GM19468 (cell line): ENCODE data around the gene ANK2.

Experiments
- ATAC-seq: cut with Tn5 transposase; IDR thresholded peaks from one replicate; pipeline ENCODE4 v1.9.1; 2021; ENCODE audit warnings: mild to moderate bottlenecking, moderate library complexity, moderate number of reproducible peaks; ENCODE audit not compliant: unreplicated experiment; ENCODE audit errors: extremely low read depth

ANK2 gene

GRCh38 chr4:113049421-113050370 is at the start of gene ANK2:
ANK2 (plus strand) TSS chr4:113049653; CDS start chr4:113049729, 76 bp downstream.
- ATAC-seq = no peak

- ATAC-seq = no peak
Measured at GRCh38 chr4:113003841-113004240, 45.6 kb upstream of the ANK2 start.

- no peak for ATAC-seq
Measured at GRCh38 chr4:113004655-113005054, 44.8 kb upstream of the ANK2 start.

- no peak for ATAC-seq
Measured at GRCh38 chr4:113006632-113007031, 42.8 kb upstream of the ANK2 start.

- no peak for ATAC-seq
Measured at GRCh38 chr4:113007151-113007550, 42.3 kb upstream of the ANK2 start.

GRCh38 chr4:113008135-113008534 is 41.3 kb upstream of the ANK2 start:
- no peak for ATAC-seq

GRCh38 chr4:113008716-113009115 is 40.7 kb upstream of the ANK2 start:
- ATAC-seq = no peak

- ATAC-seq = no peak
Measured at GRCh38 chr4:113009461-113009860, 40.0 kb upstream of the ANK2 start.

GRCh38 chr4:113012122-113012725 is 37.2 kb upstream of the ANK2 start:
- no peak for ATAC-seq

- no peak for ATAC-seq
Measured at GRCh38 chr4:113012786-113013185, 36.7 kb upstream of the ANK2 start.

GRCh38 chr4:113013751-113014150 is 35.7 kb upstream of the ANK2 start:
- no peak for ATAC-seq

- no peak for ATAC-seq
Measured at GRCh38 chr4:113016377-113016776, 33.1 kb upstream of the ANK2 start.

GRCh38 chr4:113020966-113021365 is 28.5 kb upstream of the ANK2 start:
- ATAC-seq = no peak

GRCh38 chr4:113024388-113024787 is 25.1 kb upstream of the ANK2 start:
- ATAC-seq = no peak

- ATAC-seq = no peak
Measured at GRCh38 chr4:113025416-113025815, 24.0 kb upstream of the ANK2 start.

- ATAC-seq = no peak
Measured at GRCh38 chr4:113026556-113026955, 22.9 kb upstream of the ANK2 start.

- ATAC-seq = no peak
Measured at GRCh38 chr4:113028074-113028473, 21.4 kb upstream of the ANK2 start.

GRCh38 chr4:113031212-113031611 is 18.2 kb upstream of the ANK2 start:
- no peak for ATAC-seq

GRCh38 chr4:113040793-113041192 is 8.7 kb upstream of the ANK2 start:
- no peak for ATAC-seq

- ATAC-seq = no peak
Measured at GRCh38 chr4:113042502-113042901, 7.0 kb upstream of the ANK2 start.

GRCh38 chr4:113043591-113043990 is 5.9 kb upstream of the ANK2 start:
- no peak for ATAC-seq

- no peak for ATAC-seq
Measured at GRCh38 chr4:113050371-113050755, 910 bp downstream of the ANK2 start.
